GM23338 (cell line): Measurements from ENCODE around the gene RNGTT. TPM values are rescaled to one million over a fixed set of nuclear protein-coding genes. Genes with fewer than 3 reads are reported as not detected.

Experiments
- ATAC-seq: fragments of 200-7000 bp; cut with Tn5 transposase; 3 replicates; pipeline ENCODE4 v1.9.1; 2020
- DNase-seq: peaks from one replicate; pipeline ENCODE4 v3.0.0-alpha.2; 2015; ENCODE audit warnings: low spot score
- H2AFZ ChIP-seq: fragments of 200-600 bp; sonication (generic); 2 replicates; pipeline ENCODE4 v1.8.0; 2016; ENCODE audit warnings: antibody characterized with exemption, mild to moderate bottlenecking, moderate library complexity
- H3F3A ChIP-seq: fragments of 200-600 bp; sonication (generic); replicated peaks from 2 replicates; pipeline ENCODE4 v1.8.0; 2017; ENCODE audit warnings: antibody characterized with exemption, mixed run types, low read depth
- H3K27ac ChIP-seq: fragments of 200-600 bp; sonication (generic); 2 replicates; pipeline ENCODE4 v1.6.1; 2016; ENCODE audit warnings: low read depth
- H3K27me3 ChIP-seq: fragments of 200-600 bp; sonication (generic); 2 replicates; pipeline ENCODE4 v1.8.0; 2016; ENCODE audit warnings: mild to moderate bottlenecking, mixed run types, moderate library complexity; ENCODE audit not compliant: insufficient read depth
- H3K36me3 ChIP-seq: fragments of 200-600 bp; sonication (generic); 2 replicates; pipeline ENCODE4 v1.8.0; 2016; ENCODE audit warnings: mild to moderate bottlenecking; ENCODE audit not compliant: insufficient read depth
- H3K4me1 ChIP-seq: fragments of 200-600 bp; sonication (generic); 2 replicates; pipeline ENCODE4 v1.8.0; 2016; ENCODE audit warnings: mild to moderate bottlenecking, moderate library complexity; ENCODE audit not compliant: insufficient read depth
- H3K4me2 ChIP-seq: fragments of 200-600 bp; sonication (generic); 2 replicates; pipeline ENCODE4 v1.7.1; 2017; ENCODE audit warnings: mixed run types
- H3K4me3 ChIP-seq: fragments of 200-600 bp; sonication (generic); 2 replicates; pipeline ENCODE4 v1.6.1; 2016; ENCODE audit warnings: mixed run types
- H3K79me2 ChIP-seq: fragments of 200-600 bp; sonication (generic); replicated peaks from 2 replicates; pipeline ENCODE4 v1.8.0; 2017; ENCODE audit warnings: mild to moderate bottlenecking; ENCODE audit not compliant: insufficient read depth
- H3K9me2 ChIP-seq: fragments of 200-600 bp; sonication (generic); 2 replicates; pipeline ENCODE4 v1.8.0; 2017; ENCODE audit not compliant: insufficient read depth
- H4K20me1 ChIP-seq: fragments of 200-600 bp; sonication (generic); replicated peaks from 2 replicates; pipeline ENCODE4 v1.8.0; 2017; ENCODE audit warnings: mild to moderate bottlenecking; ENCODE audit not compliant: insufficient read depth
- H3K27ac Mint-ChIP-seq: 2 replicates; pipeline ENCODE4 v1.8.0; 2020; ENCODE audit warnings: inconsistent platforms, mild to moderate bottlenecking, moderate library complexity, mixed read lengths
- H3K27me3 Mint-ChIP-seq: 3 replicates; pipeline ENCODE4 v1.8.0; 2022; ENCODE audit warnings: low read depth, mild to moderate bottlenecking, moderate library complexity, mixed read lengths, inconsistent platforms; ENCODE audit not compliant: insufficient read depth, poor library complexity
- H3K36me3 Mint-ChIP-seq: 3 replicates; pipeline ENCODE4 v1.8.0; 2021; ENCODE audit warnings: low read depth, mild to moderate bottlenecking, inconsistent platforms, moderate library complexity, mixed read lengths
- H3K4me1 Mint-ChIP-seq: 3 replicates; pipeline ENCODE4 v1.8.0; 2020; ENCODE audit warnings: mild to moderate bottlenecking, inconsistent platforms, mixed read lengths
- H3K4me3 Mint-ChIP-seq: 3 replicates; pipeline ENCODE4 v1.8.0; 2021; ENCODE audit warnings: moderate library complexity, mild to moderate bottlenecking, inconsistent platforms, mixed read lengths
- H3K9me3 Mint-ChIP-seq: 3 replicates; pipeline ENCODE4 v1.8.0; 2020; ENCODE audit warnings: moderate library complexity, mild to moderate bottlenecking, inconsistent platforms, mixed read lengths
- CREB1 ChIP-seq: fragments of 250-450 bp; sonication (Bioruptor Pico); IDR thresholded peaks from 2 replicates; pipeline ENCODE4 v1.5.0; 2020; ENCODE audit warnings: low read depth, mild to moderate bottlenecking, moderate library complexity
- EZH2 ChIP-seq: fragments of 200-600 bp; sonication (generic); IDR thresholded peaks from one replicate; pipeline ENCODE4 v1.8.0; 2017; ENCODE audit warnings: antibody characterized with exemption, mild to moderate bottlenecking, low read depth; ENCODE audit not compliant: unreplicated experiment
- EZH2phosphoT487 ChIP-seq: fragments of 200-600 bp; sonication (generic); IDR thresholded peaks from one replicate; pipeline ENCODE4 v1.8.1; 2018; ENCODE audit warnings: antibody characterized with exemption; ENCODE audit not compliant: unreplicated experiment
- JUNB ChIP-seq: IDR thresholded peaks from one replicate; pipeline ENCODE4 v1.6.1; 2016; ENCODE audit warnings: antibody characterized with exemption; ENCODE audit not compliant: unreplicated experiment
- NANOG ChIP-seq: IDR thresholded peaks from 2 replicates; pipeline ENCODE4 v1.6.1; 2016; ENCODE audit warnings: antibody characterized with exemption, borderline replicate concordance
- POLR2AphosphoS5 ChIP-seq: IDR thresholded peaks from 2 replicates; pipeline ENCODE4 v1.6.1; 2016; ENCODE audit warnings: antibody characterized with exemption, low read depth
- STAT1 ChIP-seq: IDR thresholded peaks from one replicate; pipeline ENCODE4 v1.6.1; 2016; ENCODE audit warnings: antibody characterized with exemption; ENCODE audit not compliant: unreplicated experiment
- ZNF114 ChIP-seq: fragments of 250-450 bp; sonication (Bioruptor Pico); IDR thresholded peaks from 2 replicates; pipeline ENCODE4 v1.5.0; 2020; ENCODE audit warnings: mild to moderate bottlenecking, moderate library complexity
- ZNF331 ChIP-seq: fragments of 250-450 bp; sonication (Bioruptor Pico); IDR thresholded peaks from 2 replicates; pipeline ENCODE4 v1.5.0; 2020; ENCODE audit warnings: low read depth, mild to moderate bottlenecking, moderate library complexity
- polyA plus RNA-seq: library from polyadenylated mRNA; unstranded; fragments of >200 nt; fragmentation: Nextera tagmentation; extraction: Ambion mirVana; gene quantifications from 2 replicates; pipeline ENCODE4 v1.2.1, GENCODE V29; 2016
- total RNA-seq: library from RNA; depleted of rRNA; stranded (reverse); fragments of >200 nt; shearing (Covaris generic); gene quantifications from 2 replicates; pipeline ENCODE4 v1.2.3, GENCODE V29; 2014
- TF ChIP-seq, protein P1 (sequence below), 2 experiments: fragments of 200-600 bp in 1 of 2; sonication (generic) in 1 of 2; conservative IDR thresholded peaks; 2 replicates each; pipeline versions ENCODE4 v1.5.1 to v1.6.1; 2016 to 2017; ENCODE audit warnings: antibody characterized with exemption in 2 of 2, low read depth in 2 of 2, mild to moderate bottlenecking in 2 of 2, moderate library complexity in 1 of 2
- TF ChIP-seq, protein P2 (sequence below): IDR thresholded peaks from one replicate; pipeline ENCODE4 v1.6.1; 2018; ENCODE audit warnings: antibody characterized with exemption; ENCODE audit not compliant: unreplicated experiment

RNGTT gene
- total and polyA plus RNA-seq, 2 experiments from 2014 or later: 11.2 to 29.2 TPM

DNA sequence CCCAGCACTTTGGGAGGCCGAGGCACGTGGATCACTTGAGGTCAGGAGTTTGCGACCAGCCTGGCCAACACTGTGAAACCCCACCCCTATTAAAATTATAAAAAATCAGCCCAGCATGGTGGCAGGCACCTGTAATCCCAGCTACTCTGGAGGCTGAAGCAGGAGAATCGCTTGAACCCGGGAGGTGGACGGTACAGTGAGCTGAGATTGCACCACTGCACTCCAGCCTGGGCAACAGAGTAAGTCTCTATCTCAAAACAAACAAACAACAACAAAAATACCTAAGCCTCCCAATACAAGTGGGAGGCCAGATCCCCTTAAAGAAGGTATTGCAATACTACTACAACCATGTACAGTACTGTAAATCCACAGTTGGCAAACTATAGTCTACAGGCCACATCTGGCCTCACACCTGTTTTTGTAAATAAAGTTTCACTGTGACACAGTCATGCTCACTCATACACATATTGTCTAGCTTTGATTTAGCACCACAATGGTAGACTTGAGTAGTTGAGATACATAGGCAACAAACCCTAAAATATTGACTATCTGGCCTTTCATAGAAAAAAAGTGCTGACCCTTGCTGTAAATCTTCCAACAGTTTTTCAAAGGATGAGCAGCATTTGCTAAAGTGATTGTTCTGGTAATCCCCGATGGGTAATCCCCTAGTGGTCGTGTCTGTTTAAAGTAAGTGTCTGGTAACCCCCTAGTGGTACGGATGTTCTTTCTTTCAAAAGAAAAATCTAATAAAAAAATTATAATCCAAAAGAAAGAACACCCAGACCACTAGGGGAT lies 202.0 kb downstream of the RNGTT start:
- H3K36me3 Mint-ChIP-seq: 0 out of 3 replicates have a peak, but pooled peaks cover 2% of the 10 kb centered on the region
- H3K9me2 ChIP-seq: no peaks in the 10 kb centered on the region; the same call in 1 of the 2 replicates
- no peak overlapping the region for H3K4me2 ChIP-seq
- no peak overlapping the region for H3K4me3 ChIP-seq
- no peaks in the 10 kb centered on the region for H3K79me2 ChIP-seq
- no peak overlapping the region for H3K27ac ChIP-seq
- H3K27me3 ChIP-seq: no peaks in the 10 kb centered on the region
- H3F3A ChIP-seq: no peaks in the 10 kb centered on the region
- no peaks in the 10 kb centered on the region for H3K4me1 ChIP-seq
- no peaks in the 10 kb centered on the region for H3K9me3 Mint-ChIP-seq
- no peak for TF ChIP-seq ZNF331
- no peak for TF ChIP-seq POLR2AphosphoS5
- no peak for TF ChIP-seq CREB1
- TF ChIP-seq, protein P1, sequence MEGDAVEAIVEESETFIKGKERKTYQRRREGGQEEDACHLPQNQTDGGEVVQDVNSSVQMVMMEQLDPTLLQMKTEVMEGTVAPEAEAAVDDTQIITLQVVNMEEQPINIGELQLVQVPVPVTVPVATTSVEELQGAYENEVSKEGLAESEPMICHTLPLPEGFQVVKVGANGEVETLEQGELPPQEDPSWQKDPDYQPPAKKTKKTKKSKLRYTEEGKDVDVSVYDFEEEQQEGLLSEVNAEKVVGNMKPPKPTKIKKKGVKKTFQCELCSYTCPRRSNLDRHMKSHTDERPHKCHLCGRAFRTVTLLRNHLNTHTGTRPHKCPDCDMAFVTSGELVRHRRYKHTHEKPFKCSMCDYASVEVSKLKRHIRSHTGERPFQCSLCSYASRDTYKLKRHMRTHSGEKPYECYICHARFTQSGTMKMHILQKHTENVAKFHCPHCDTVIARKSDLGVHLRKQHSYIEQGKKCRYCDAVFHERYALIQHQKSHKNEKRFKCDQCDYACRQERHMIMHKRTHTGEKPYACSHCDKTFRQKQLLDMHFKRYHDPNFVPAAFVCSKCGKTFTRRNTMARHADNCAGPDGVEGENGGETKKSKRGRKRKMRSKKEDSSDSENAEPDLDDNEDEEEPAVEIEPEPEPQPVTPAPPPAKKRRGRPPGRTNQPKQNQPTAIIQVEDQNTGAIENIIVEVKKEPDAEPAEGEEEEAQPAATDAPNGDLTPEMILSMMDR (conservative IDR thresholded peaks at IDR 0.05; ENCODE audit: low read depth in 2 of 2): peak; percentile 28 to 49
- no peak for TF ChIP-seq JUNB
- H2AFZ ChIP-seq: no peak overlapping the region
- ATAC-seq (peak; percentile 44; the same call in 2 of the 3 replicates), DNase-seq (peak; percentile 45)
- no peaks in the 10 kb centered on the region for H4K20me1 ChIP-seq
- H3K36me3 ChIP-seq: no peaks in the 10 kb centered on the region
- no peak overlapping the region for H3K27ac Mint-ChIP-seq
- H3K27me3 Mint-ChIP-seq: no peaks in the 10 kb centered on the region
- 0 out of 3 replicates have a peak, but pooled peaks cover 2% of the 10 kb centered on the region for H3K4me1 Mint-ChIP-seq
- no peak overlapping the region for H3K4me3 Mint-ChIP-seq

DNA sequence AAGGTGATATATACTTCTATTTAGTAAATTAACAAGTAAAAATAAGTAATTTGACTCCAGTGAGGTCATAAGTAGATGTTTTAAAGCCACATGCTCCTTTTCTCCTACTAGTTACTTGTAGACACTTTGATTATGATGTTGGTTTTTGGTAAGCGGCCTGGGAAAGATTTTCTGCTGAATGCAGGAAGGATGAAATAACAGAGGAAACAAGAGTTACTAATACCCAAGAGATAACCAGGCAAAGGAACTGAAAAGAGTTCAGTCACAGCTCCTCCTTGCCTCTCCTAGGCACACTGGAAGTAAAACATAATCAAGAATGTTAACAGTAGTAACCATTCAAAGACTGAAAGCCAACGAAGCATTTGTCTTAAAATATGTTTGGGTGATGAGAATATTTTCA lies 203.3 kb downstream of the RNGTT start:
- TF ChIP-seq EZH2 (no peak), ZNF114 (CRISPR knock-in tag) (no peak)
- no peaks in the 10 kb centered on the region for H3F3A ChIP-seq
- no peaks in the 10 kb centered on the region; the same call in 1 of the 2 replicates for H3K9me2 ChIP-seq
- DNase-seq (no peak), ATAC-seq (no peak)
- Mint-ChIP-seq H3K4me3 (no peak overlapping the region), H3K4me1 (0 out of 3 replicates have a peak, but pooled peaks cover 2% of the 10 kb centered on the region), H3K27ac (no peak overlapping the region), H3K9me3 (peaks cover 5% of the 10 kb centered on the region; the same call in 1 of the 3 replicates), H3K36me3 (peaks cover 7% of the 10 kb centered on the region), H3K27me3 (no peaks in the 10 kb centered on the region)
- no peak overlapping the region for H3K4me3 ChIP-seq
- no peaks in the 10 kb centered on the region for H3K4me1 ChIP-seq
- no peaks in the 10 kb centered on the region for H3K36me3 ChIP-seq
- H2AFZ ChIP-seq: no peak overlapping the region
- H3K4me2 ChIP-seq: no peak overlapping the region
- H3K79me2 ChIP-seq: no peaks in the 10 kb centered on the region
- H4K20me1 ChIP-seq: no peaks in the 10 kb centered on the region
- no peaks in the 10 kb centered on the region for H3K27me3 ChIP-seq
- no peak overlapping the region for H3K27ac ChIP-seq

GRCh38 chr6:88750936-88751335 lies 212.5 kb downstream of the RNGTT start:
- DNase-seq: no peak
- H3K4me2 ChIP-seq: no peak overlapping the region
- H3K27me3 ChIP-seq: no peaks in the 10 kb centered on the region
- no peak overlapping the region for H3K27ac Mint-ChIP-seq
- no peaks in the 10 kb centered on the region for H3K4me1 ChIP-seq
- peaks cover 2% of the 10 kb centered on the region; the same call in 1 of the 3 replicates for H3K4me1 Mint-ChIP-seq
- no peaks in the 10 kb centered on the region for H3K79me2 ChIP-seq
- no peak overlapping the region for H3K4me3 Mint-ChIP-seq
- peaks cover 8% of the 10 kb centered on the region; the same call in 2 of the 3 replicates for H3K9me3 Mint-ChIP-seq
- H4K20me1 ChIP-seq: no peaks in the 10 kb centered on the region
- H3K4me3 ChIP-seq: no peak overlapping the region
- no peak overlapping the region for H3K27ac ChIP-seq
- H3K27me3 Mint-ChIP-seq: no peaks in the 10 kb centered on the region
- H3F3A ChIP-seq: no peaks in the 10 kb centered on the region
- no peaks in the 10 kb centered on the region for H3K9me2 ChIP-seq
- peaks cover 16% of the 10 kb centered on the region for H3K36me3 Mint-ChIP-seq
- H2AFZ ChIP-seq: no peak overlapping the region
- no peak for ATAC-seq
- no peaks in the 10 kb centered on the region for H3K36me3 ChIP-seq
- no peak for TF ChIP-seq POLR2AphosphoS5
- no peak for TF ChIP-seq JUNB
- TF ChIP-seq EZH2: no peak
- no peak for TF ChIP-seq EZH2phosphoT487
- TF ChIP-seq NANOG: no peak
- TF ChIP-seq, protein P2, sequence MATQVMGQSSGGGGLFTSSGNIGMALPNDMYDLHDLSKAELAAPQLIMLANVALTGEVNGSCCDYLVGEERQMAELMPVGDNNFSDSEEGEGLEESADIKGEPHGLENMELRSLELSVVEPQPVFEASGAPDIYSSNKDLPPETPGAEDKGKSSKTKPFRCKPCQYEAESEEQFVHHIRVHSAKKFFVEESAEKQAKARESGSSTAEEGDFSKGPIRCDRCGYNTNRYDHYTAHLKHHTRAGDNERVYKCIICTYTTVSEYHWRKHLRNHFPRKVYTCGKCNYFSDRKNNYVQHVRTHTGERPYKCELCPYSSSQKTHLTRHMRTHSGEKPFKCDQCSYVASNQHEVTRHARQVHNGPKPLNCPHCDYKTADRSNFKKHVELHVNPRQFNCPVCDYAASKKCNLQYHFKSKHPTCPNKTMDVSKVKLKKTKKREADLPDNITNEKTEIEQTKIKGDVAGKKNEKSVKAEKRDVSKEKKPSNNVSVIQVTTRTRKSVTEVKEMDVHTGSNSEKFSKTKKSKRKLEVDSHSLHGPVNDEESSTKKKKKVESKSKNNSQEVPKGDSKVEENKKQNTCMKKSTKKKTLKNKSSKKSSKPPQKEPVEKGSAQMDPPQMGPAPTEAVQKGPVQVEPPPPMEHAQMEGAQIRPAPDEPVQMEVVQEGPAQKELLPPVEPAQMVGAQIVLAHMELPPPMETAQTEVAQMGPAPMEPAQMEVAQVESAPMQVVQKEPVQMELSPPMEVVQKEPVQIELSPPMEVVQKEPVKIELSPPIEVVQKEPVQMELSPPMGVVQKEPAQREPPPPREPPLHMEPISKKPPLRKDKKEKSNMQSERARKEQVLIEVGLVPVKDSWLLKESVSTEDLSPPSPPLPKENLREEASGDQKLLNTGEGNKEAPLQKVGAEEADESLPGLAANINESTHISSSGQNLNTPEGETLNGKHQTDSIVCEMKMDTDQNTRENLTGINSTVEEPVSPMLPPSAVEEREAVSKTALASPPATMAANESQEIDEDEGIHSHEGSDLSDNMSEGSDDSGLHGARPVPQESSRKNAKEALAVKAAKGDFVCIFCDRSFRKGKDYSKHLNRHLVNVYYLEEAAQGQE: no peak
- TF ChIP-seq STAT1: no peak
- TF ChIP-seq, protein P1 (conservative IDR thresholded peaks at IDR 0.05; ENCODE audit: low read depth in 2 of 2): no peak
- no peak for TF ChIP-seq ZNF331
- TF ChIP-seq CREB1: no peak
